HG03066 (cell line): ENCODE results near the gene CUX1.
A peak's percentile ranks its signal among the peaks of the same experiment; 100 is the strongest.

Source experiments
- ATAC-seq: cut with Tn5 transposase; IDR thresholded peaks from one replicate; pipeline ENCODE4 v1.9.1; 2021; ENCODE audit warnings: low read depth; ENCODE audit not compliant: unreplicated experiment

The CUX1 gene

GRCh38 chr7:102268635-102269034 is 451.2 kb downstream of the CUX1 start:
- no peak for ATAC-seq

- ATAC-seq = no peak
Observed at GRCh38 chr7:102270178-102270887, 452.9 kb downstream of the CUX1 start.

- no peak for ATAC-seq
Observed at GRCh38 chr7:102271158-102271798, 453.9 kb downstream of the CUX1 start.

GRCh38 chr7:102272075-102272916 is 454.9 kb downstream of the CUX1 start:
- peak; percentile 76 for ATAC-seq

GRCh38 chr7:102272917-102273748 is 455.7 kb downstream of the CUX1 start:
- ATAC-seq = no peak

- ATAC-seq = no peak
Observed at GRCh38 chr7:102273749-102274712, 456.6 kb downstream of the CUX1 start.

GRCh38 chr7:102275123-102275703 is 457.8 kb downstream of the CUX1 start:
- ATAC-seq = no peak

GRCh38 chr7:102277901-102278300 is 460.5 kb downstream of the CUX1 start:
- ATAC-seq = no peak

- ATAC-seq = peak; percentile 81
Observed at GRCh38 chr7:102279537-102280400, 462.3 kb downstream of the CUX1 start.

- ATAC-seq = no peak
Observed at GRCh38 chr7:102280521-102280920, 463.1 kb downstream of the CUX1 start.

GRCh38 chr7:102281785-102282184 is 464.4 kb downstream of the CUX1 start:
- ATAC-seq = no peak

- no peak for ATAC-seq
Observed at GRCh38 chr7:102282465-102283362, 465.3 kb downstream of the CUX1 start.

- no peak for ATAC-seq
Observed at GRCh38 chr7:102283477-102284189, 466.2 kb downstream of the CUX1 start.

- ATAC-seq = no peak
Observed at GRCh38 chr7:102284399-102284798, 467.0 kb downstream of the CUX1 start.

GRCh38 chr7:102284891-102285539 is 467.6 kb downstream of the CUX1 start:
- ATAC-seq = no peak
